ENCODE data around the gene GLS2.

The GLS2 gene

GRCh38 chr12:56437430-56438176, 50.4 kb downstream of the GLS2 start:
- DNase-seq = no peak

DNA sequence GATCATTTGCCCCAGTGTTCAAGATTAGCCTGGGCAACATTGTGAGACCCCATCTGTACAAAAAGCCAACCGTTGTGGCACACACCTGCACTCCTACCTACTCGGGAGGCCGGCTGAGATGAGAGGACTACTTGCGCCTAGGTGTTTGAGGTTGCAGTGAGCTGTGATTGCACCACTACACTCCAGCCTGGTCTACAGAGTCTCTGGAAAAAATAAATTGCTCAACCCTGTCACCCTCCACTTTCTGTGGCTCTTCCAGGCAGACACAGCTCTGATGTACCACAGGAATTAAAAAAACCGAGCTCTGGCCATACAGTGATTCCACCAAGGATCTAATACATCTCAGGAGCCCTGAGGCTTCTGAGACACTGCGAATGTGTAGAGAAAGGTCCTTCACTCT, 53.1 kb downstream of the GLS2 start:
- no peak for DNase-seq

DNA sequence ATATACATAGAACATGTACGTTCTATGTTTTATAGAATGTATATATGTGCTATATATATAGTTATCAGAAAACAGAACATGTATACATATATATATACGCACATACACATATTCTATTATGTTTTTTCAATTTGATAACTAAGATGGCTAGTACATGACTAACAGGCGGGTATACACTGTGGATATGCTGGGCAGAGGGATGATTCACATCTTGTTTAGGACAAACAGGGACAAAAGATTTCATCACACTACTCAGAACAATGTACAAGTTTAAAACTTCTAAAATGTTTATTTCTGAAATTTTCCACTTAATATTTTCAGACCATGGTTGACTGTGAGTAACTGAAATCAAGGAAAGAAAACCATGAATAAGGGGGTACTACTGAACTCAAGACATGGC, 56.1 kb downstream of the GLS2 start:
- DNase-seq = no peak

- DNase-seq = no peak
Observed at GRCh38 chr12:56431288-56431687, 56.7 kb downstream of the GLS2 start.

- no peak for DNase-seq
Observed at GRCh38 chr12:56425940-56426438, 62.0 kb downstream of the GLS2 start.

GRCh38 chr12:56425193-56425592, 62.8 kb downstream of the GLS2 start:
- no peak for DNase-seq

Data from right forelimb (tissue), 1 donor.